Kidney glomerular epithelial cell (primary cell): ENCODE measurements around the gene FOXJ3.

ENCODE experiments used
- DNase-seq: peaks from one replicate; lab custom pipeline; 2025; lab: John Stamatoyannopoulos, UW

Gene FOXJ3

GRCh38 chr1:42167611-42168390 is 167.2 kb downstream of the FOXJ3 start:
- DNase-seq: no peak

GRCh38 chr1:42165511-42166210 is 169.4 kb downstream of the FOXJ3 start:
- DNase-seq: peak; percentile 36

- DNase-seq: no peak
Observed at GRCh38 chr1:42164551-42165420, 170.2 kb downstream of the FOXJ3 start, which contains the start of gene GUCA2A. Gene GUCA2A, minus strand, starts transcription at chr1:42164745. Its CDS starts 33 bp downstream, at chr1:42164712.

GRCh38 chr1:42163536-42164503 is 171.2 kb downstream of the FOXJ3 start:
- no peak for DNase-seq

- DNase-seq: no peak
Observed at GRCh38 chr1:42163114-42163513, 171.9 kb downstream of the FOXJ3 start.

- no peak for DNase-seq
Observed at GRCh38 chr1:42162181-42162580, 172.9 kb downstream of the FOXJ3 start.

- DNase-seq: no peak
Observed at GRCh38 chr1:42158189-42158588, 176.8 kb downstream of the FOXJ3 start.

GRCh38 chr1:42157667-42158066 is 177.4 kb downstream of the FOXJ3 start:
- DNase-seq: no peak

GRCh38 chr1:42155362-42155761 is 179.7 kb downstream of the FOXJ3 start:
- no peak for DNase-seq

GRCh38 chr1:42154685-42155084 is 180.3 kb downstream of the FOXJ3 start:
- DNase-seq: no peak

GRCh38 chr1:42153624-42154023 is 181.4 kb downstream of the FOXJ3 start:
- DNase-seq: no peak

GRCh38 chr1:42152907-42153600 is 182.0 kb downstream of the FOXJ3 start, which contains the start of gene GUCA2B:
Gene GUCA2B, plus strand, starts transcription at chr1:42153410. Its CDS starts 41 bp downstream, at chr1:42153451.
- no peak for DNase-seq

GRCh38 chr1:42152119-42152518 is 182.9 kb downstream of the FOXJ3 start:
- DNase-seq: no peak

- no peak for DNase-seq
Observed at GRCh38 chr1:42150651-42151050, 184.4 kb downstream of the FOXJ3 start.

GRCh38 chr1:42148166-42148565 is 186.9 kb downstream of the FOXJ3 start:
- DNase-seq: no peak

- peak; percentile 57 for DNase-seq
Observed at GRCh38 chr1:42146626-42147320, 188.3 kb downstream of the FOXJ3 start.

- no peak for DNase-seq
Observed at GRCh38 chr1:42145764-42146625, 189.0 kb downstream of the FOXJ3 start.

- no peak for DNase-seq
Observed at GRCh38 chr1:42145389-42145716, 189.7 kb downstream of the FOXJ3 start.
